Adrenal gland (tissue), 12 donors: ENCODE results near the gene SLC25A44. TPM values are rescaled to one million over a fixed set of nuclear protein-coding genes. Genes with fewer than 3 reads are reported as not detected.
A peak's percentile ranks its signal among the peaks of the same experiment; 100 is the strongest.

Experiments
- DNase-seq, 7 donors: peaks; one replicate each; pipeline ENCODE4 v3.0.0-alpha.2; 2019 to 2020
- H3K27ac ChIP-seq, 5 donors: fragments of 200-600 bp; sonication (generic) in 4 of 5; 1 replicate in 3 of 5; 2 replicates in 2 of 5; pipeline versions ENCODE4 v1.5.1 to v1.8.0; 2016 to 2020; ENCODE audit warnings: mild to moderate bottlenecking in 1 of 5
- H3K27me3 ChIP-seq: fragments of 200-600 bp; 2 replicates; pipeline ENCODE4 v1.8.0; 2021
- H3K36me3 ChIP-seq, 2 donors: fragments of 200-600 bp; replicated peaks in 1 of 2; 1 replicate in 1 of 2; 2 replicates in 1 of 2; pipeline versions ENCODE4 v1.5.1 to v1.8.0; 2018 to 2022
- H3K4me1 ChIP-seq, 2 donors: fragments of 200-600 bp; replicated peaks in 1 of 2; 1 replicate in 1 of 2; 2 replicates in 1 of 2; pipeline versions ENCODE4 v1.5.1 to v1.8.0; 2018 to 2021
- H3K4me3 ChIP-seq, 4 donors: fragments of 200-600 bp; sonication (generic) in 3 of 4; one replicate each; pipeline ENCODE4 v1.5.1; 2016 to 2018
- H3K9me3 ChIP-seq, 3 donors: fragments of 200-600 bp; sonication (generic) in 1 of 3; replicated peaks in 1 of 3; 1 replicate in 2 of 3; 2 replicates in 1 of 3; pipeline versions ENCODE4 v1.5.1 to v1.8.0; 2016 to 2021
- CTCF ChIP-seq, 6 experiments: fragments of 450-650 bp in 4 of 6; fragments of 200-600 bp in 2 of 6; sonication (generic) in 1 of 6; IDR thresholded peaks; 1 replicate in 5 of 6; 2 replicates in 1 of 6; pipeline versions ENCODE4 v1.5.1 to v1.8.0; 2016 to 2021; ENCODE audit warnings: antibody characterized with exemption in 6 of 6, mild to moderate bottlenecking in 2 of 6, moderate library complexity in 1 of 6
- POLR2A ChIP-seq, 2 donors: fragments of 450-650 bp; IDR thresholded peaks; one replicate each; pipeline ENCODE4 v1.6.1; 2017; ENCODE audit warnings: antibody characterized with exemption in 2 of 2, mild to moderate bottlenecking in 2 of 2, moderate library complexity in 1 of 2
- WGBS, 4 donors: extraction: QIAGEN DNeasy Blood & Tissue Kit in 2 of 4; methylation state at CpG; one replicate each; pipeline versions ENCODE4 v1.1.5 to v1.1.7; 2013 to 2017; 5-methylcytosine and 5-hydroxymethylcytosine counted together
- intact Hi-C, 2 donors: fragments of 100-400 bp; cut with DNase I; formaldehyde crosslinking; loops; one replicate each; pipeline versions ENCODE4 v1.14.1 to v1.15.0; 2022 to 2023
- polyA plus RNA-seq, 3 donors: library from polyadenylated mRNA; stranded (reverse); fragments of 200-250 nt in 2 of 3; fragments of 350-450 nt in 1 of 3; fragmentation: Illumina TruSeq in 1 of 3; extraction: RNeasy Lipid Tissue Mini Kit (QIAGEN cat#74804) in 1 of 3; gene quantifications; one replicate each; pipeline ENCODE4 v1.2.3, GENCODE V29; 2013 to 2014
- total RNA-seq, 9 donors: library from RNA; depleted of rRNA in 4 of 9; stranded (reverse); fragments of >200 nt in 4 of 9; fragments of 120-200 nt in 1 of 9; fragmentation: NEBNext Ultra II Directional in 1 of 9; extraction: Animal tissue kit (Norgen Biotek cat#: 25700) in 1 of 9; gene quantifications; one replicate each; pipeline versions ENCODE4 v1.1.0 to v1.2.4, GENCODE V29; 2013 to 2023
- donor health status: healthy with polysubstance abuse.
- donor health status: Bipolar disorder and iron deficiency.
- donor health status: DM: yes; HTN: yes; CAD: no.
- donor health status: DM: no; HTN: no; CAD: no.
- donor health status: DM: no; HTN: no; CAD: no.
- donor health status: DM: yes; HTN: yes; CAD: no.

The SLC25A44 gene
- total and polyA plus RNA-seq, 12 donors = 7.0 to 33.7 (median 16.2) TPM

DNA sequence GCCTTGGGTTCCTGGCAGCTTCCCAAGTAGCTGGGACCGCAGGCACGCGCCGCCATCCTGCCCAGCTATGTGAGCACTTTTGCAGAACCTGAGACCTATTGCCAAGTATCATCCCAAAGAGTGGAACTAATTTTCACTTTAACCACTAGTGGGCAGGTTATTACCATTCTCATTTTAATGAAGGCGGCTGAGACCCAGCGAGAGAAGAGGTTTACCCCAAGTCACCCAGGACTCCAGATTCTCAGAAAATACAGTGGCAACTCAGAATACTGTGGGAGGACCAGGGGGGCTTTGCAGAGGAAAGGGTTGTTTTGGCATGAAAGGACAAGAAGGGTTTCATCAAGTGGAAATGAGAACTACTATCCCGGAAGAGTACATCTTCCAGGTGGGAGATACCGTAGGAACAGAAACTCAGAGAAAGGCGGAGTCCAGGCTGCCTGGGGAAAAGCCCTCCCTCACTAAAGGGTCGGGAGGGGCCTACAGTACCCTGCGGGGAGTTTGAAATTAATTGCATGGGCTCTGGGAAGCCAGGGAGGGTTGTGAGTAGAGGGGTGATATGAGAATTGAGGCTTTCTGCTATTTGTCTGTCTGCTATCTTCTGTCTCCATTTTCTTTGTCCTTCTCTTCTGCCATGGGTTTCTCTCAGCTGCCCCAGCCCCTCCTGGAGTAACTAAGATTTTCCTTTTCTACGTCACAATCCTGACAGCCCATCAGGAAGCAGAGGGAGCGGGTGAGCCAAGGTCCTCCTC lies 47.7 kb upstream of the SLC25A44 start:
- TF ChIP-seq CTCF (IDR thresholded peaks at IDR 0.05) = peak; percentile 60 to 90 (median 80)
- TF ChIP-seq POLR2A (IDR thresholded peaks at IDR 0.05) = no peak
- Histone ChIP-seq H3K4me1 (peaks cover 0 to 14% of the 10 kb centered on the region in 2 donors), H3K27ac (no peak overlapping the region), H3K36me3 (no peaks in the 10 kb centered on the region), H3K4me3 (no peak overlapping the region), H3K27me3 (no peaks in the 10 kb centered on the region), H3K9me3 (no peaks in the 10 kb centered on the region)
- intact Hi-C loops = loop anchor here (5.0 kb wide), 2 partner anchors 76 to 81 kb away; no protein-coding TSS in a partner anchor
- WGBS, 4 donors = 13 to 20% (median 19%) methylated on average over 13 of the region's 13 CpGs
- DNase-seq = peak; percentile 86 to 95 (median 94)

DNA sequence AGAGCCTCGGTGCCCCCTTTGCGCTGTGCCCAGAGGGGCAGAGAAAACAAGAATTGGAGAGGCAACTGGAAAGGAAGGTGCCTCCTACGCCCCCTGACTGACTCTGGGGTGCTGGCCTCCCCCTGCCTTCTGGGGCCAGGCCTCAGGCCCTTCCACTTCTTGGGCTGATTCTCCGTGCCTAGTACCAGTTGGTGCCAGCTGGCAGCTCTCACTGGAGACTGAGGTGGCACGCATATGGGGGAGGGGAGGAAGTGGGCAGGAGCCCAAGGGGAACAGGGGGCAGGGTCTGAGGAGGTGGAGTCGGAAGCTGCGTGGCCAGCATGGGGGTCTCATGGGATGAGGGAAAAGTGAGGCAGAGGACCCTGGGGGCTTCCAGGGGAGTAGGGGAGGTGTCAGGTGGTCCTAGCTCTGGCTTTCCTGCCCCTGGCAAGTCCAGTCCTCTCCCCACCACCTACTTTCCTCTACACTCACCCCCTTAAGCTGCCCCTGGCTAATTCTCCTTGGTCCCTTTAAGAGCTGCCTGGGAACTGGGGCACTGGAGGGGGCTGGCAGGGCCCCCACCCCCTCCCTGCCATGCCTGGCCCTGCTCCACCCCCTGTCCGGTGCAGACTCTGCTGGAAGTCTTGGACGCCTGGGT lies 47.0 kb upstream of the SLC25A44 start:
- Histone ChIP-seq H3K9me3 (no peaks in the 10 kb centered on the region), H3K4me3 (no peak overlapping the region), H3K27me3 (no peaks in the 10 kb centered on the region), H3K36me3 (no peaks in the 10 kb centered on the region), H3K27ac (no peak overlapping the region), H3K4me1 (peaks cover 0 to 14% of the 10 kb centered on the region in 2 donors)
- intact Hi-C loops = loop anchor here (5.0 kb wide), 2 partner anchors 75 to 80 kb away; no protein-coding TSS in a partner anchor
- WGBS, 4 donors = 23 to 29% (median 25%) methylated on average over 8 to 9 of the region's 9 CpGs
- no peak for DNase-seq
- TF ChIP-seq POLR2A (IDR thresholded peaks at IDR 0.05) = no peak

DNA sequence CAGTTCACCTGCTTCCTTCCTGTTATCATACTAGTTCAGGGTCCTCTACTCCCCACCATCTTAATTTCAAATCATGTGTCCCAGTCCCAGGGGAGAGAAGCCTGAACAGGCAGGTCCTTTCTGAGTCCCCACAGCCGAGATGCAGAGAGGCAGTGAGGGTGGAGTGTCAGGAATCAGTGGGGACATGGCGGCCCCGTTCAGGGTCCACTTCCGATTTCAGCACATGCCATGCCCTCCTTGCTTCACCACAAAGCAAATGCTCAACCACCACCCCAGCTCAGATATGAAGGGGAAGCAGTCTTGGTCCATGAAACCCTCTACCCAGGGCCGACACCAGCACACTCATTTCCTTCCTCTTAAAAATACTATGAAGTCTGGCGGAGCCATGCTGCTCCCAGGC lies 45.7 kb upstream of the SLC25A44 start:
- TF ChIP-seq POLR2A (IDR thresholded peaks at IDR 0.05) (no peak), CTCF (IDR thresholded peaks at IDR 0.05) (no peak)
- intact Hi-C loops = loop anchor here (5.0 kb wide), 2 partner anchors 74 to 79 kb away; no protein-coding TSS in a partner anchor
- 62 to 67% (median 65%) methylated on average over 6 of the region's 6 CpGs for WGBS, 4 donors
- Histone ChIP-seq H3K27me3 (no peaks in the 10 kb centered on the region), H3K27ac (peak overlapping the region in 2 of 5 donors; percentile 34 to 41), H3K9me3 (no peaks in the 10 kb centered on the region), H3K4me3 (no peak overlapping the region), H3K36me3 (no peaks in the 10 kb centered on the region), H3K4me1 (peaks cover 0 to 14% of the 10 kb centered on the region in 2 donors)
- DNase-seq = peak in 1 of 7 donors; percentile 39

DNA sequence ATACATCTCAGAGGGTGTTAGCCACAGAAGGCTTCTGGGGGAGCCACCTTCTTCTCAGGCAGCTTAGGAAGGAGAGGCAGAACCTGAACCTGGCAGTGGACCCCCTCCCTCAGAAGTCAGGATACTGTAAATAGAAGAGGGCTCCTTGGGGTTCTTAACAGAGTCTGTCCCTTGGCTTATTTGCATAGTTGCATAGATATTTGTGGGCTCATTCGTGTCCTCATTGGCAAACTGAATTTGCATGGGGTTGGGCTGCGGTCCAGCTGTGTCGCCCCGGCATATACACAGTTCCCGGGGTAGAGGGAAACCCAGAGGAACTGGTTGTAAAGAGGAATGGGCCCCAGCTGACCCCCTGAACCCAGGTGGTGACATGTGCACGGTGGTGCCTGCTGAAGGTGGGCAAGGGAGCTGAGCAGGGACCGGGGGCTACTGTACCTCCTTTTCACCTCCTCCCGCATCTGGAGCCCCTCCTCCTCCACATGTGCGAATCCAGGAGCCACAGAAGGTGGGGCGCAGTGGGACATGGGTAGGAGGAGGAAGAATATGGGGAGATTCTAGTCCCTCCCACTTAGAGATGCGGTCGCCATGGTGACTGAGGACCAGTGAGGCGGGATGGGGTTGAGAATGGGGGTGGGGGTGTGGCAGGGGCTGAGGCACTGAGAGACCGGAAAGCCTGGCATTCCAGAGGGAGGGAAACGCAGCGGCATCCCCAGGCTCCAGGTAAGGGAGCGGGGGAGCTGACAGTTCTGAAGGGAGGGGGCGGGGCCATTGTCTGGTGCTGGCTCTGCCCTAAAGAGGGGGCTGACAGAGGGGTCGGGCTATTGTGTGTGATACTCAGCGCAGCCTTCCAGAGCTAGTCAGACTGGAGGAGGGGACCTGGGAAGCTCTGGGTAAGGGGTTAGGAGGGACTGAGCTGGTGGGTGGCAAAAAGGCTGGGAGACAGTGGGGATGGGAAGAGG lies 44.3 kb upstream of the SLC25A44 start:
- Histone ChIP-seq H3K4me3 (no peak overlapping the region), H3K9me3 (no peaks in the 10 kb centered on the region), H3K36me3 (no peaks in the 10 kb centered on the region), H3K4me1 (peaks cover 0 to 14% of the 10 kb centered on the region in 2 donors), H3K27me3 (no peaks in the 10 kb centered on the region), H3K27ac (no peak overlapping the region)
- WGBS, 4 donors = 32 to 50% (median 41%) methylated on average over 14 to 20 of the region's 20 CpGs
- intact Hi-C loops = loop anchor here (5.0 to 10.0 kb wide), 3 partner anchors 73 to 165 kb away; no protein-coding TSS in a partner anchor
- TF ChIP-seq POLR2A (IDR thresholded peaks at IDR 0.05) = no peak
- no peak for TF ChIP-seq CTCF (IDR thresholded peaks at IDR 0.05)
- DNase-seq = no peak
